SK-N-SH (cell line): Measurements from ENCODE around the gene HHIPL1. TPM values are rescaled to one million over a fixed set of nuclear protein-coding genes. Genes with fewer than 3 reads are reported as not detected.

Experiments used
- CTCF ChIA-PET: fragments of 300-600, 350-600 bp; formaldehyde crosslinking; extraction: SDS; loops from one replicate; lab custom pipeline; 2021; lab: Yijun Ruan, JAX
- POLR2A ChIA-PET: fragments of 350-600 bp; sonication (Branson Sonifier 250); formaldehyde crosslinking; extraction: SDS; loops from one replicate; lab custom pipeline; 2020; ENCODE audit warnings: antibody characterized with exemption, inconsistent platforms; lab: Yijun Ruan, JAX
- DNase-seq: peaks from one replicate; pipeline ENCODE4 v3.0.0; 2012
- H2AFZ ChIP-seq: fragments of 200-600 bp; sonication (generic); 2 replicates; pipeline ENCODE4 v1.8.1; 2016; ENCODE audit warnings: antibody characterized with exemption, mild to moderate bottlenecking, low read depth
- H3F3A ChIP-seq: fragments of 200-600 bp; sonication (generic); replicated peaks from 2 replicates; pipeline ENCODE3; 2016; ENCODE audit warnings: antibody characterized with exemption, mild to moderate bottlenecking; ENCODE audit not compliant: insufficient read depth
- H3K27ac ChIP-seq, 2 experiments: fragments of 200-500 bp in 1 of 2; fragments of 200-600 bp in 1 of 2; sonication (Bioruptor generic) in 1 of 2; sonication (generic), shearing (Covaris generic) in 1 of 2; 2 replicates each; pipeline versions ENCODE4 v1.5.1 to v1.6.1; 2014 to 2016; ENCODE audit warnings: low read depth in 2 of 2, inconsistent platforms in 1 of 2, low read length in 1 of 2, mild to moderate bottlenecking in 1 of 2, mixed read lengths in 1 of 2
- H3K27me3 ChIP-seq: fragments of 200-600 bp; sonication (generic), shearing (Covaris generic); 2 replicates; pipeline ENCODE4 v1.6.1; 2016; ENCODE audit warnings: mixed run types; ENCODE audit not compliant: insufficient read depth
- H3K36me3 ChIP-seq, 2 experiments: fragments of 200-500 bp in 1 of 2; fragments of 200-600 bp in 1 of 2; sonication (Bioruptor generic) in 1 of 2; sonication (generic) in 1 of 2; replicated peaks in 1 of 2; 2 replicates each; pipeline versions ENCODE3 to v1.5.1; 2014 to 2016; ENCODE audit warnings: low read length in 1 of 2, mild to moderate bottlenecking in 1 of 2; ENCODE audit not compliant: insufficient read depth in 2 of 2, control insufficient read depth in 1 of 2
- H3K4me1 ChIP-seq, 2 experiments: fragments of 200-500 bp in 1 of 2; fragments of 200-600 bp in 1 of 2; sonication (Bioruptor generic) in 1 of 2; sonication (generic), shearing (Covaris generic) in 1 of 2; 2 replicates each; pipeline versions ENCODE4 v1.5.1 to v1.6.1; 2014 to 2016; ENCODE audit warnings: low read depth in 1 of 2, low read length in 1 of 2, mixed run types in 1 of 2; ENCODE audit not compliant: insufficient read depth in 2 of 2, control insufficient read depth in 1 of 2
- H3K4me2 ChIP-seq: fragments of 200-600 bp; sonication (generic), shearing (Covaris generic); 2 replicates; pipeline ENCODE4 v1.6.1; 2017; ENCODE audit warnings: mixed run types
- H3K4me3 ChIP-seq, 2 experiments: fragments of 200-500 bp in 1 of 2; fragments of 200-600 bp in 1 of 2; sonication (Bioruptor generic) in 1 of 2; sonication (generic), shearing (Covaris generic) in 1 of 2; 2 replicates each; pipeline versions ENCODE4 v1.5.1 to v1.8.1; 2014 to 2016; ENCODE audit warnings: low read depth in 2 of 2, inconsistent platforms in 1 of 2, low read length in 1 of 2, mild to moderate bottlenecking in 1 of 2, mixed read lengths in 1 of 2, moderate library complexity in 1 of 2
- H3K79me2 ChIP-seq: fragments of 200-600 bp; sonication (generic); 2 replicates; pipeline ENCODE4 v1.8.1; 2017; ENCODE audit warnings: mild to moderate bottlenecking; ENCODE audit not compliant: insufficient read depth
- H3K9ac ChIP-seq: fragments of 200-600 bp; sonication (generic); 2 replicates; pipeline ENCODE4 v1.6.1; 2017; ENCODE audit warnings: mixed run types
- H3K9me2 ChIP-seq: fragments of 200-600 bp; sonication (generic); 2 replicates; pipeline ENCODE4 v1.6.1; 2017; ENCODE audit warnings: mixed run types
- H3K9me3 ChIP-seq: fragments of 200-600 bp; sonication (generic); 2 replicates; pipeline ENCODE4 v1.6.1; 2017; ENCODE audit warnings: mixed run types, mild to moderate bottlenecking, moderate library complexity
- H4K20me1 ChIP-seq: fragments of 200-600 bp; sonication (generic); 2 replicates; pipeline ENCODE4 v1.6.1; 2017; ENCODE audit warnings: mild to moderate bottlenecking, mixed run types; ENCODE audit not compliant: insufficient read depth
- ELF1 ChIP-seq: IDR thresholded peaks from 2 replicates; pipeline ENCODE4 v1.4.0; 2012
- EZH2phosphoT487 ChIP-seq: fragments of 200-600 bp; sonication (generic); IDR thresholded peaks from 2 replicates; pipeline ENCODE4 v1.6.1; 2017; ENCODE audit warnings: low read depth, mixed run types, mild to moderate bottlenecking, antibody characterized with exemption, moderate library complexity, borderline replicate concordance
- FOSL2 ChIP-seq: IDR thresholded peaks from 2 replicates; pipeline ENCODE4 v1.4.0; 2012; ENCODE audit warnings: low read depth, mild to moderate bottlenecking, moderate library complexity, borderline replicate concordance
- FOXJ3 ChIP-seq: sonication (generic); formaldehyde crosslinking; IDR thresholded peaks from 2 replicates; pipeline ENCODE4 v1.5.1; 2020; ENCODE audit warnings: mild to moderate bottlenecking, missing genetic modification reagents
- JUND ChIP-seq: IDR thresholded peaks from 2 replicates; pipeline ENCODE4 v1.4.0; 2012
- MEF2A ChIP-seq: IDR thresholded peaks from 2 replicates; pipeline ENCODE4 v1.4.0; 2012; ENCODE audit warnings: low read depth, borderline replicate concordance
- NFIC ChIP-seq: IDR thresholded peaks from 2 replicates; pipeline ENCODE4 v1.4.0; 2012; ENCODE audit warnings: borderline replicate concordance
- NRF1 ChIP-seq: IDR thresholded peaks from 2 replicates; pipeline ENCODE4 v1.6.1; 2012; ENCODE audit warnings: low read depth, mild to moderate bottlenecking, low read length
- POLR2AphosphoS5 ChIP-seq: IDR thresholded peaks from 2 replicates; pipeline ENCODE4 v1.6.1; 2012; ENCODE audit warnings: low read depth, low read length
- RCOR1 ChIP-seq: fragments of 150-350 bp; IDR thresholded peaks from 2 replicates; pipeline ENCODE4 v1.6.1; 2017; ENCODE audit warnings: antibody characterized with exemption, low read length
- RFX5 ChIP-seq: IDR thresholded peaks from 2 replicates; pipeline ENCODE4 v1.6.1; 2012; ENCODE audit warnings: mild to moderate bottlenecking, improper control_type of control experiment, low read length
- RXRA ChIP-seq: IDR thresholded peaks from 2 replicates; pipeline ENCODE4 v1.4.0; 2012; ENCODE audit warnings: low read depth, mild to moderate bottlenecking, borderline replicate concordance
- SIN3A ChIP-seq: IDR thresholded peaks from 2 replicates; pipeline ENCODE4 v1.6.1; 2012; ENCODE audit warnings: low read depth, mild to moderate bottlenecking, low read length, moderate library complexity, borderline replicate concordance
- SMC3 ChIP-seq: IDR thresholded peaks from 2 replicates; pipeline ENCODE4 v1.6.1; 2012; ENCODE audit warnings: low read depth, low read length, improper control_type of control experiment
- TAF1 ChIP-seq: IDR thresholded peaks from 2 replicates; pipeline ENCODE4 v1.6.1; 2012; ENCODE audit warnings: low read depth, mild to moderate bottlenecking, low read length, moderate library complexity, borderline replicate concordance
- TCF12 ChIP-seq: IDR thresholded peaks from 2 replicates; pipeline ENCODE4 v1.4.0; 2012
- YY1 ChIP-seq: IDR thresholded peaks from 2 replicates; pipeline ENCODE4 v1.4.0; 2012; ENCODE audit warnings: low read depth, mild to moderate bottlenecking
- ZBTB33 ChIP-seq: IDR thresholded peaks from 2 replicates; pipeline ENCODE4 v1.4.0; 2012; ENCODE audit warnings: low read depth, borderline replicate concordance
- WGBS: methylation state at CpG from one replicate; pipeline ENCODE4 v1.1.6; 2017; ENCODE audit warnings: low lambda C conversion rate; 5-methylcytosine and 5-hydroxymethylcytosine counted together
- polyA plus RNA-seq, 3 experiments: library from polyadenylated mRNA; depleted of rRNA; stranded (reverse); fragments of >200 nt; gene quantifications; 2 replicates each; pipeline ENCODE4 v1.2.3, GENCODE V29; 2012
- TF ChIP-seq, protein P1 (sequence below): fragments of 150-350 bp; IDR thresholded peaks from 2 replicates; pipeline ENCODE4 v1.6.1; 2017; ENCODE audit warnings: antibody characterized with exemption, low read length, low read depth, borderline replicate concordance
- TF ChIP-seq, protein P2 (sequence below): IDR thresholded peaks from 2 replicates; pipeline ENCODE4 v1.6.1; 2012; ENCODE audit warnings: mild to moderate bottlenecking, low read depth, low read length, moderate library complexity
- TF ChIP-seq, protein P3 (sequence below): IDR thresholded peaks from 2 replicates; pipeline ENCODE4 v1.4.0; 2012; ENCODE audit warnings: low read depth

HHIPL1 gene
- polyA plus RNA-seq, 1 of the 3 experiments (the other 2 are of a cell fraction) = 0.02 TPM

DNA sequence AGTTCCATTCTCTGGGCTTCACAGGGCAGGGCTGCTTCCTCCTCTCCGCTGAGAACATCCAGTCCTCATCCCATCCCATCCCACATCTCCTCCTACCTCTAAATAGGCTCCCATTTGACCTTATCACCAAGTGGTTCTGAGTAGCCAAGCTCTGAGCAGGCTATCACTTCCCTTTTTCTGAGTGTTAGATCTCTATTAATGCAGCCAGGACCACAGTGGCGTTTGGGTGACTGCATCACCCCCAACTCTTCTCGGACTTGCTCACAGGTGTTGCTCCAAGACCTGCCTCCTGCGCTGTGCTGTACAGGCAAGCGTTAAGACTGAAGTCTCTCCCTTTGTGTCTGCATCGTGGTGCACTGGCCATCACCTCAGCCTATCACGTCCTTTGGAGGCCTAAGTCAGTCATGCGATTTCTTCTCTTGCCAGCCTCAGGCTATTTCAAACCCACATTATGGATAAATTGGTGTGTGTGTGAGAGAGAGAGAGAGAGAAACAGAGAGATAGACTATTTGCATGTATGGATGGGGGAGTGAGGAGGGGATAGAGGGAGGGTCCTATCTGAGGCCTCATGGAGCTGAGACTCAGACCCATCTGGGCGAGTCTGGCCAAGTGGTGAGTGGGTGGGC, 12.4 kb upstream of the HHIPL1 start:
- DNase-seq = no peak
- no peaks in the 10 kb centered on the region for H3K9me2 ChIP-seq
- TF ChIP-seq NFIC (no peak), TCF12 (no peak), MEF2A (no peak)

GRCh38 chr14:99633141-99633540, 11.8 kb upstream of the HHIPL1 start:
- Histone ChIP-seq H3K27me3 (no peaks in the 10 kb centered on the region), H3K4me3 (no peak overlapping the region), H3K4me1 (peaks cover 0 to 13% of the 10 kb centered on the region in 2 experiments; a peak in 2 of 4 replicates), H4K20me1 (no peaks in the 10 kb centered on the region), H3K9me2 (no peaks in the 10 kb centered on the region), H3K4me2 (no peak overlapping the region), H3K36me3 (no peaks in the 10 kb centered on the region), H3K27ac (no peak overlapping the region), H3F3A (no peaks in the 10 kb centered on the region), H3K9me3 (no peaks in the 10 kb centered on the region), H3K9ac (no peak overlapping the region), H2AFZ (no peak overlapping the region), H3K79me2 (no peaks in the 10 kb centered on the region)
- WGBS = no CpG with 5 or more reads among the region's 3 CpGs
- TF ChIP-seq RCOR1 = no peak
- TF ChIP-seq JUND = no peak
- TF ChIP-seq, protein P1, sequence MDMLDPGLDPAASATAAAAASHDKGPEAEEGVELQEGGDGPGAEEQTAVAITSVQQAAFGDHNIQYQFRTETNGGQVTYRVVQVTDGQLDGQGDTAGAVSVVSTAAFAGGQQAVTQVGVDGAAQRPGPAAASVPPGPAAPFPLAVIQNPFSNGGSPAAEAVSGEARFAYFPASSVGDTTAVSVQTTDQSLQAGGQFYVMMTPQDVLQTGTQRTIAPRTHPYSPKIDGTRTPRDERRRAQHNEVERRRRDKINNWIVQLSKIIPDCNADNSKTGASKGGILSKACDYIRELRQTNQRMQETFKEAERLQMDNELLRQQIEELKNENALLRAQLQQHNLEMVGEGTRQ = no peak
- TF ChIP-seq, protein P2, sequence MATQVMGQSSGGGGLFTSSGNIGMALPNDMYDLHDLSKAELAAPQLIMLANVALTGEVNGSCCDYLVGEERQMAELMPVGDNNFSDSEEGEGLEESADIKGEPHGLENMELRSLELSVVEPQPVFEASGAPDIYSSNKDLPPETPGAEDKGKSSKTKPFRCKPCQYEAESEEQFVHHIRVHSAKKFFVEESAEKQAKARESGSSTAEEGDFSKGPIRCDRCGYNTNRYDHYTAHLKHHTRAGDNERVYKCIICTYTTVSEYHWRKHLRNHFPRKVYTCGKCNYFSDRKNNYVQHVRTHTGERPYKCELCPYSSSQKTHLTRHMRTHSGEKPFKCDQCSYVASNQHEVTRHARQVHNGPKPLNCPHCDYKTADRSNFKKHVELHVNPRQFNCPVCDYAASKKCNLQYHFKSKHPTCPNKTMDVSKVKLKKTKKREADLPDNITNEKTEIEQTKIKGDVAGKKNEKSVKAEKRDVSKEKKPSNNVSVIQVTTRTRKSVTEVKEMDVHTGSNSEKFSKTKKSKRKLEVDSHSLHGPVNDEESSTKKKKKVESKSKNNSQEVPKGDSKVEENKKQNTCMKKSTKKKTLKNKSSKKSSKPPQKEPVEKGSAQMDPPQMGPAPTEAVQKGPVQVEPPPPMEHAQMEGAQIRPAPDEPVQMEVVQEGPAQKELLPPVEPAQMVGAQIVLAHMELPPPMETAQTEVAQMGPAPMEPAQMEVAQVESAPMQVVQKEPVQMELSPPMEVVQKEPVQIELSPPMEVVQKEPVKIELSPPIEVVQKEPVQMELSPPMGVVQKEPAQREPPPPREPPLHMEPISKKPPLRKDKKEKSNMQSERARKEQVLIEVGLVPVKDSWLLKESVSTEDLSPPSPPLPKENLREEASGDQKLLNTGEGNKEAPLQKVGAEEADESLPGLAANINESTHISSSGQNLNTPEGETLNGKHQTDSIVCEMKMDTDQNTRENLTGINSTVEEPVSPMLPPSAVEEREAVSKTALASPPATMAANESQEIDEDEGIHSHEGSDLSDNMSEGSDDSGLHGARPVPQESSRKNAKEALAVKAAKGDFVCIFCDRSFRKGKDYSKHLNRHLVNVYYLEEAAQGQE = no peak
- no peak for TF ChIP-seq ELF1
- TF ChIP-seq RFX5 = no peak
- no peak for TF ChIP-seq NRF1
- no peak for TF ChIP-seq POLR2AphosphoS5
- no peak for TF ChIP-seq FOSL2
- TF ChIP-seq ZBTB33 = no peak
- no peak for TF ChIP-seq MEF2A
- no peak for TF ChIP-seq RXRA
- TF ChIP-seq, protein P3, sequence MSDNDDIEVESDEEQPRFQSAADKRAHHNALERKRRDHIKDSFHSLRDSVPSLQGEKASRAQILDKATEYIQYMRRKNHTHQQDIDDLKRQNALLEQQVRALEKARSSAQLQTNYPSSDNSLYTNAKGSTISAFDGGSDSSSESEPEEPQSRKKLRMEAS = no peak
- TF ChIP-seq TAF1 = no peak
- TF ChIP-seq SIN3A = no peak
- TF ChIP-seq FOXJ3 (CRISPR knock-in tag) = no peak
- TF ChIP-seq EZH2phosphoT487 = no peak
- no peak for TF ChIP-seq NFIC
- TF ChIP-seq SMC3 = no peak
- TF ChIP-seq YY1 = no peak
- no peak for DNase-seq
- CTCF ChIA-PET = interaction anchor here (0.7 to 2.3 kb wide), 4 partner anchors 55 to 115 kb away, joined by 3 to 15 read pairs (median 3); no protein-coding TSS in a partner anchor
- POLR2A ChIA-PET = interaction anchor here (0.8 kb wide), 1 partner anchor 42 kb away, joined by 3 read pairs; no protein-coding TSS in a partner anchor

More for the DNA sequence above, 12.4 kb upstream of the HHIPL1 start:
- no peak overlapping the region for H3K4me2 ChIP-seq
- POLR2A ChIA-PET = no interaction called here
- H2AFZ ChIP-seq = no peak overlapping the region
- H3K4me1 ChIP-seq = peaks cover 0 to 13% of the 10 kb centered on the region in 2 experiments; a peak in 2 of 4 replicates
- H3K27me3 ChIP-seq = no peaks in the 10 kb centered on the region
- no peaks in the 10 kb centered on the region for H3F3A ChIP-seq
- CTCF ChIA-PET = interaction anchor here (0.7 to 2.3 kb wide), 3 partner anchors 56 to 115 kb away, joined by 3 to 15 read pairs (median 3); no protein-coding TSS in a partner anchor
- H3K9ac ChIP-seq = no peak overlapping the region
- H3K27ac ChIP-seq = no peak overlapping the region
- H3K4me3 ChIP-seq = no peak overlapping the region
- H3K9me3 ChIP-seq = no peaks in the 10 kb centered on the region
- H3K36me3 ChIP-seq = no peaks in the 10 kb centered on the region
- no peaks in the 10 kb centered on the region for H3K79me2 ChIP-seq
- H4K20me1 ChIP-seq = no peaks in the 10 kb centered on the region
- 69% methylated on average over 9 of the region's 9 CpGs for WGBS
